Central memory CD4-positive, alpha-beta T cell (primary cell): Measurements from ENCODE around the gene XRCC6.
"Not testable (repeated sequence)": the region's sequence is repeated elsewhere in the genome, so short reads cannot be mapped to it uniquely, and the experiment has no call there.

Experiments
- DNase-seq: peaks from one replicate; pipeline ENCODE4 v3.0.0; 2022

The XRCC6 gene

DNA sequence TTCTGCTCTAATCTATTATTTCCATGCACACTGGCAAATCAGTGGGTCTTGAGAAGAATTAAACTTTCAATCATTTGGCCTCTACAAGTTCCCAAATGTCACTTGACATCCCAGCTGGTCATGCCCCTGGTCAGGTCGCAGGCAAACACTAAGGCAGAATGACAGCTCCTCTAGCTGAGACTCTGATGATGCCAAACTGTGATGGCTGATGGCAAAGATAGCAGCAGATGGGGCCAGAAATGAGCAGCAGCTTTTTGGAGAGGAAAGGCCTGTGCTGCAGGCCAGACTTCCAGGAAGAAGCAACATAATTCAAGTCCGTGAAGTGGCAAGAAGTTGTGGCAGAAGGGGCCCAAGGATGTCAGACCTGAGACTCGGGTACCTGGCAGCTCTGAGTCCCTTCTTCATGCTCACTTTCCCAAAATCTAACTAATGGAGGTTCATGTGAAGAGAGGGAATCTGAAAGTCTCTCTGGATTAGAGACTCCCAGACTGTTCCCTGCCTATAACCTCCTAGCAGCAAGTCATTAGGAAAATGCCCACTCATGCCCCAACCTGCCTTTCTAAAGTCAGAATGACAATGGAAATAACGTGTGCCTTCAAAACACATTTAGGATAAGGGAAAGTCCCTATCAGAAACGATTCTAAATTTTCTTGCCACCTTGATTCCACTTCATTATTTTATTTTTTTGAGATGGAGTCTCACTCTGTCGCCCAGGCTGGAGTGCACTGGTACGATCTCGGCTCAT is 22.0 kb upstream of the XRCC6 start:
- DNase-seq: no peak

DNA sequence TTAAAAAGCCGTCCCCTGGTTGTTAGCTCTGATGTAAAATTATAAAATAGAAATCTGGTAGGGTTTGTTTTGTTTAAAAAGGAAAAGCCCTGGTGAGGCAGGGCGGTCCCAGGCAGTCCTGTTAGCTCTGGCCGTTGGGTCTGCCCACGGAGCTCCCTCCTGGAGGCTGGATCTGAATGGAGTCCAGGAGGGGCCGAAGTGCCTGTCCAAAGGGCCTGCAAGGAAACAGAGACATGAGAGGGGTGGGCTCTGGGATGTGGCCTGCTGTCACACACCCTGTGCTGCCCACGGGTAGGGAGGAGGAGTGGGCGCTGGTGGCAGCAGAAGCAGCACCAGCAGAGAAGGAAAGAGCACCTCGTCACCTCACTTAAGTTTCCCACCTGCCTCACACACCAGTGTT is 20.1 kb upstream of the XRCC6 start:
- DNase-seq: no peak

DNA sequence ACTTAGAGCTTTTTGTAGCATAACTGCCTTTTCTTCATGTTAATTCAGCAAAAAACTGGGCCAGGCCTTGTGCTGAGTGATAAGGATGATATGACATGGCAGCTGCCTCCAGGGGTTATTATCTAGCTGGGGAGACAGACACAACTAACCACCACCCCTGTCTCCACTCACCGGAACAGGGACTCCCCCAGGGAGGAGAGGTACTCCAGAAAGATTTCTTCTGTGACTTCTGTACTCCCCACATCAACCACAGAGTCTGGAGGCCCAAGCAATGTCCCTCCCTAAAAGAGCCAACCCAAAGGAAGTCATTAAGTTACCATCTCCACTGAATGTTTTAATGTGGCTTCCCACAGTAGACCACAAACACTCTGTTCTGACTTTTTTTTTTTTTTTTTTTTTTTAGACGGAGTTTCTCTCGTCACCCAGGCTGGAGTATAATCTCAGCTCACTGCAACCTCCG is 17.2 kb upstream of the XRCC6 start:
- peak; percentile 85 for DNase-seq

DNA sequence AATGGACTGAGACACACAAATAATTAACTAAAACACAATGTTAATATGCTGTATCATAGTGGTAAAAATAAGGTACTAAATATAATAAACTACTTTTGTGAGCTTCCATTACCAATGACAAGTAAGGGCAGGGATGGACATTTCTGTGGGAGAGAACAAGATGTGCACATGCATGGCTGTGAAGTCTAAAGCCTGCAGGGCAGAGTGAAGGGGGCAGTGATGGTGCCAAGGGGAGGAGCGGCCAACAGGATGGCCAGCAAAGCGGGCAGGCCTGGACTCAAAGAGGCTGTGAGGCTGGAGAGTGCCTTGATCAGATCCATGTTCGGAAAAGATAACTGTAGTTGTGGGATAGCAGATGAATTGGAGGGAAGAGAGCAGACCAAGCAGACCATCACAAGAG is 12.7 kb upstream of the XRCC6 start:
- no peak for DNase-seq

DNA sequence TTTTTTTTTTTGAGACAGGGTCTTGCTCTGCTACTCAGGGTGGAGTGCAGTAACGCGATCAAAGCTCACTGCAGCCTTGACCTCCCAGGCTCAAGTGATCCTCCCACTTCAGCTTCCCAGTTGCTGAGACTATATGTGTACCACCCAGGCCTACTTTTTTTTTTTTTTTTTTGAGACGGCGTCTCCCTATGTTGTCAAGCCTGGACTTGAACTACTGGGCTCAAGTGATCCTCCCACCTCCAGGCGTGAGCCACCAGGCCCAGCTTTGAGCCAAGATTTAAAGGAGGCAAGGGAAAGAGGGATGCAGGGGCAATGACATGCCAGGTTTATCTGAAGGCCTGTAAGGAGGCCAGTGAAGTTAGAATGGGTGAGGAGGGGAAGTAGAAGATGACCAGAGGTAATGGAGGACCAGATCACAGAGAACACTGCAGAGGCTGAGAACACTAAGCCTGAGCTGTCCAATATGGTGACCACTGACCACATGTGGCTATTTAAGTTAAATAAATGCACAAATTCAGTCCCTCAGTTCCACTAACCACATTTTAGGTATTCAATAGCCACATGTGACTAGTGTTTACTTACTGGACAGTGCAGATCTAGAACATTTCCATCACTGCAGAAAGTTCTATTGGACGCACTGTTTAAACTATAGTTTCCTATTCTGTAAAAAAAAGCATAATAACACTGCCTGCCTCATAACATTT is 8.3 kb upstream of the XRCC6 start:
- DNase-seq: no peak

DNA sequence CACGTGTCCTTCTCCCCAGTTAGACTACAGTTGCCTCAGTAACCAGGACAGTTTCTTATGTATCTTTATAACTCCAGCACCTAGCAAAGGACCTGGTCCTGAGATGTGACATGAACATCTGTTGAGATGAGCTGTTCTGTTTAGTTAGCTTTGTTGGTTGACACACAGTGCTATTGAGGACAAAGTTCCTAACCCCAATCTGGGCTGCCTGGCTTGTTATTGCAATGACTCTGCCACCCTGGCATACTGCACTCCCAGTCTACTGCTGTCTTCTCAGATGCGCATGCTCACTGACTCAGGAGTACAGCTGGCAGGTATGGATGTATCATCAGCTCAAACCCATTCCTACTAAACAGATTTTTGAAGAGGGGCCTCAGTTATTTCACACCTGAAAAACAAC is 7.6 kb upstream of the XRCC6 start:
- DNase-seq: no peak

DNA sequence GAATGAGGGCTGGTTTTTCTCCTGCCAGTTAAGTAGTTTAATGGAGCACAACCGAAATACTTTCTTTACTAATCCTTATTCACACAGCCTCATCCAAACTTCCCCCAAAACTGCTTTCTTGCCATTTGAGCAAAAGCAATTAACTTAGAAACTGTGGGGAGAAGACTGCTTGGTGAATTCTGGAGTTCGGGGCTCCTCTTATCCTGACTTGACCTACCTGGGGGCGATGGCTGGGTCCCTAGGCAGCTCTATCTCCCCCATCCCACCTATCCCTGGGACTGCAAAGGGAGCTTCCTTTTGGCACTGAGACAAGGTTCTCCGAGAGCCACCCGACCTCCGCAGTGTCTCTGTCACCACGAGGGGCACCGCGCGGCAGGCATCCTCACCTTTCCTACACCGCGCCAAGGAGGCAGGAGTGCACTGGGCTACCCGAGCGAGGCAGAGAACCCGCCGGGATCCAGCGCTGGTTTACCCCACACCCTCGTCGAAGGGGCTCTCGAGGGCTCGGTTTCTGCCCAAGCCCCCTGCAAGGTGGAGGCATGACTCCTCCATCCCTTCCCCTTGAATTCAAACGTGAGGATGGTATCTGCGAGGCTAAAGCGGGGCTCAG is 1.0 kb upstream of the XRCC6 start:
- DNase-seq: peak; percentile 35

DNA sequence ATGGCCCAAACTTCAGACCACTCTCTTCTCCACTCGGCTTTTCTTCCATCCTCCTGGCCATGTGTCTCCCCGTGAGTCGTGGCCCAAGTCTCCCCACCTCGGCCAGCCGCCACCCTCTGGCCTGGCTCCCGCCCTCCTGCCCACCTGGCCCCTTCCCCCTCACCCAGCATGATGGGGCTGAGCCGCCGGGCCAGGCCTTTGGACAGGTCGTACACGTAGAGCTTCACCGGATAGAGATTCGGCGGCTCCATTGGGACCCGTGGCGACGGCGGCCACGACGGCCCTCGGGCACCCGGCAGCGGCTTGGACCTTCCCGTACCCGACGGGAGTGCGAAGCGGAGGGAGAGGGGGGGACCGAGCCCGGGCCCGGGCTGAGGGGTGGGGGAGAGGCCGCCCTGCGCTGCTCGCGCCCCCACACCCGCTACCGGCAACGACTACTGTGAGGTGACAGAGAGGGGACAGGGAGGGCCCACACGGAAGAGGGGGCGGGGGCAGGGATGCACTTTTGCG is 451 bp upstream of the XRCC6 start, which contains the start of gene DESI1:
Gene DESI1 (minus strand): TSS at position 455 of the 510 bp plus-strand sequence. CDS start 204 bp downstream, at position 251.
- DNase-seq: no peak

DNA sequence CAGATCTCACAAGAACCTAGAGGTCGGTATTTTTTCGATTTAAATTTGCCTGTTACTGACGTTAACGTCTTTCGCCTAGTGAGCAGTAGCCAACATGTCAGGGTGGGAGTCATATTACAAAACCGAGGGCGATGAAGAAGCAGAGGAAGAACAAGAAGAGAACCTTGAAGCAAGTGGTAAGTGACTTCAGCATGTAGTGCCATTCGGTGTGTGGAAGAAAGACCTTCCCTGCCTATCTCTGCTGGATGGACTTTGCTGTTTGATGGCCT is 750 bp downstream of the XRCC6 start:
- no peak for DNase-seq

DNA sequence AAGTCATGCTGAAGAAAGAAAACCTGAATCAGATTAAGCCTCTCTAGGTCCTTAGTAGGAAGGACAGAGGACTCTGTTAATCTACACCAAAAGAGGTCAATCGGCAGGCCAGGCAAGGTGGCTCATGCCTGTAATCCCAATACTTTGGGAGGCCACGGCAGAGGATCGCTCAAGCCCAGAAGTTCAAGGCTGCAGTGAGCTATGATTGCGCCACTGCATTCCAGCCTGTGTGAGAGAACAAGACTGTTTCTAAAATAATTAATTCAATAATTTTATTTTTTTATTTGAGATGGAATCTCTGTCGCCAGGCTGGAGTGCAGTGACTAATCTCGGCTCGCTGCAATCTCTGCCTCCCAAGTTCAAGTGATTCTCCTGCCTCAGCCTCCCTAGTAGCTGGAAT is 4.5 kb downstream of the XRCC6 start:
- DNase-seq: no peak

DNA sequence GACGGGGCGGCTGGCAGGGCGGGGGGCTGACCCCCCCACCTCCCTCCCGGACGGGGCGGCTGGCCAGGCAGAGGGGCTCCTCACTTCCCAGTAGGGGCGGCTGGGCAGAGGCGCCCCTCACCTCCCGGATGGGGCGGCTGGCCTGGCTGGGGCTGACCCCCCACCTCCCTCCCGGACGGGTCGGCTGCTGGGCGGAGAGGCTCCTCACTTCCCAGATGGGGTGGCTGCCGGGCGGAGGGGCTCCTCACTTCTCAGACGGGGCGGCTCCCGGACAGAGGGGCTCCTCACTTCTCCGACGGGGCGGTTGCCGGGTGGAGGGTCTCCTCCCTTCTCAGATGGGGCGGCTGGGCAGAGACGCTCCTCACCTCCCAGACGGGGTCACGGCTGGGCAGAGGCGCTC is 10.0 kb downstream of the XRCC6 start:
- DNase-seq: not testable (repeated sequence)

DNA sequence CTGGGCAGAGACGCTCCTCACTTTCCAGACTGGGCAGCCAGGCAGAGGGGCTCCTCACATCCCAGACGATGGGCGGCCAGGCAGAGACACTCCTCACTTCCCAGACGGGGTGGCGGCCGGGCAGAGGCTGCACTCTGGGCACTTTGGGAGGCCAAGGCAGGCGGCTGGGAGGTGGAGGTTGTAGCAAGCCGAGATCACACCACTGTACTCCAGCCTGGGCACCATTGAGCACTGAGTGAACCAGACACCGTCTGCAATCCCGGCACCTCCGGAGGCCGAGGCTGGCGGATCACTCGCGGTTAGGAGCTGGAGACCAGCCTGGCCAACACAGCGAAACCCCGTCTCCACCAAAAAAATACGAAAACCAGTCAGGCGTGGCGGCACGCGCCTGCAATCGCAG is 10.5 kb downstream of the XRCC6 start:
- DNase-seq: not testable (repeated sequence)

DNA sequence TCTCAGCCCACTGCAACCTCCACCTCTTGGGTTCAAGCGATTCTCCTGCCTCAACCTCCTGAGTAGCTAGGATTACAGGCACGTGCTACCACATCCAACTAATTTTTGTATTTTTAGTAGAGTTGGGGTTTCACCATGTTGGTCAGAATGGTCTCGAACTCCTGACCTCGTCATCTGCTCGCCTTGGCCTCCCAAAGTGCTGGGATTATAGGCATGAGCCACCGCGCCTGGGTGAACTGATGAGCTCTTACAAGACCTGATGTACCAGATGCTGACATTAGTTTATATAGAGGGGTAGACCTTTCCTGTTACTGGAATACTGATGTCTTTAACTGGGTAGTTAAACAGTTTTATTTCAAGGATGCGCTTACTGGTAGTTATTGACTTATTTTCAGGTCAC is 13.5 kb downstream of the XRCC6 start:
- DNase-seq: not testable (repeated sequence)

DNA sequence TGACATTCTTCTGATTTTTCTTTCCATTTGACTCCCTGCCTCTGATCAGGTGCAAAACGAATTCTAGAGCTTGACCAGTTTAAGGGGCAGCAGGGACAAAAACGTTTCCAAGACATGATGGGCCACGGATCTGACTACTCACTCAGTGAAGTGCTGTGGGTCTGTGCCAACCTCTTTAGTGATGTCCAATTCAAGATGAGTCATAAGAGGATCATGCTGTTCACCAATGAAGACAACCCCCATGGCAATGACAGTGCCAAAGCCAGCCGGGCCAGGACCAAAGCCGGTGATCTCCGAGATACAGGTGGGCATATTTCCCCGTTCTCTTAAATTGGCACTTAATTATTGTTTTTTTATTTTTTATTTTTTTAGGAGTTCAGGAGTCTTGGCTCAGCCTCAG is 15.4 kb downstream of the XRCC6 start:
- DNase-seq: no peak

DNA sequence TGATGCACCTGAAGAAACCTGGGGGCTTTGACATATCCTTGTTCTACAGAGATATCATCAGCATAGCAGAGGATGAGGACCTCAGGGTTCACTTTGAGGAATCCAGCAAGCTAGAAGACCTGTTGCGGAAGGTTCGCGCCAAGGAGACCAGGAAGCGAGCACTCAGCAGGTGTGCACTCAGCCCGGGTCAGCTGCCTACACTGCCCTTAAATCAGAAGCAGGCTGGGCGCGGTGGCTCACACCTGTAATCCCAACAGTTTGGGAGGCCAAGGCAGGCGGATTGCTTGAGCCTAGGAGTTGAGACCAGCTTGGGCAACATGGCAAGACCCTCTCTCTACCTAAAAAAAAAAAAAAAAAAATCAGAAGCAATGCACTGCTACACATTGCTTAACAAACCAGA is 16.5 kb downstream of the XRCC6 start:
- not testable (repeated sequence) for DNase-seq

DNA sequence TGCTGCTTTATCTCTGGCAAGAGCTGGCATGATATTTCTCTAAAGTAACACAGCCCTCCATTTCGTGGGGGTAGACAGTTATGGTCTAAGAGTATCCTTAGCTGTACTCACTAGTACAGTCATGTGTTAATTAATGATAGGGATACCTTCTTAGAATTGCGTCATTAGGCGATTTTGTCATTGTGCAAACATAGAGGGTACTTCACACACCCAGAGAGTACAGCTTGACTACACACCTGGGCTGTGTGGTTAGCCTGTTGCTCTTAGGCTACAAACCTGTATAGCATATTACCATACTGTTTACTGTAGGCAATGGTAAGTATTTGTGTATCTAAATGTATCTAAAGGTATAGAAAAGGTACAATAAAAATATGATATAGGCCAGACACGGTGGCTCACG is 17.0 kb downstream of the XRCC6 start:
- no peak for DNase-seq

DNA sequence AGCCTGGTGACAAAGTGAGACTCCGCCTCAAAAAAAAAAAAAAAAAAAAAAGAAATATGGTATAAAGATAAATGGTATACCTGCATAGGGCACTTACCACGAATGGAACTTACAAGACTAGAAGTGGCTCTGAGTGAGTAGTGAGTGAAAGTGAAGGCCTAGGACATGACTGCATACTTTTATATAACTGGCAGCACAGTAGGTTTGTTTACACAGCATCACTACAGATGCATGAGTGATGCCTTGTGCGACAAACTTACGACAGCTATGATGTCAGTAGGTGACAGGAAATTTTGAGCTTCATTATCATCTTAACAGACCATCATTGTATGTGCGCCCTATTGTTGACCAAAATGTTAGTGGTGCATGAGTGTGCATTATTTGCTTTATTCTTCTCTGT is 17.7 kb downstream of the XRCC6 start:
- no peak for DNase-seq

DNA sequence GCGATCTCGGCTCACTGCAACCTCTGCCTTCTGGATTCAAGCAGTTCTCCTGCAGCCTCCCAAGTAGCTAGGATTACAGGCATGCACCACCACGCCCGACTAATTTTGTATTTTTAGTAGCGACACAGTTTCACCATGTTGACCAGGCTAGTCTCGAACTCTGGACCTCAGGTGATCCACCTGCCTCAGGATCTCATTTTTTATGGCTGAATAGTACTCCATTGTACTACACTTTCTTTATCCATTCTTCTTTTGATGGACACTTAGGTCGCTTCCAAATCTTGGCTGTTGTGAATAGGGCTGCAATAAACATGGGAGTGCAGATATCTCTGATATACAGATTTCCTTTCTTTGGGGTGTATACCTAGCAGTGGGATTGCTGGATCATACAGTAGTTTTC is 20.8 kb downstream of the XRCC6 start:
- no peak for DNase-seq

DNA sequence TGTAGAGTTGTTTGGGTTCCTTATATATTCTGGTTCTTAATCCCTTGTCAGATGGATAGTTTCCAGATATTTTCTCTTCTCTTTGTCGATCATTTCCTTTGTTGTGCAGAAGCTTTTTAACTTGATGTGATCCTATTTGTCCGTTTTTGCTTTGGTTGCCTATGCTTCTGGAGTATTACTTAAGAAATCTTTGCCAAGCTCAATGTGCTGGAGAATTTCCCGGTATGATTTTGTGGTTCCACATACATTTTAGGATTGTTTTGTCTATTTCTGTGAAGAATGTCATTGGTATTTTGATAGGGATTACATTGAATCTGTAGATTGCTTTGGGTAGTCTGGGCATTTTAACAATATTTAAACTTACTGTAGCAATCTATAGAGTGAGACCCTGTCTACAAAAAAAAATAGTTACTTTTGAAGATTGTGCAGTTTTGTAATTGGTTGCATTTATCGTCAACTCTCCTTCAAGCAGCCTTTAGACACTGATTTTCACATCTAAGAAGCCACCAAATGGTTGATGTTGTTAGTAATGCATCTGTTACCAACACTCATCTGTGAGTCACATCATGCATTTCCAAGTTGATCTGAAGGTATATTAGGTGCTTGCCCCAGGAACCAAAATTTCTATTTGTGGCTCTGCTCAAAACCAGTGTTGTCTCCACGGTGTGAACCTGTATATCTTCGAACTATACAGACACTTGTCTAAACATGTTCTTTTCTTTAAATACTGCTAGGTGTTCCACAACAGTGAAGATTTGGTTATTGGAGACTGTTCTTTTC is 21.4 kb downstream of the XRCC6 start:
- DNase-seq: no peak

DNA sequence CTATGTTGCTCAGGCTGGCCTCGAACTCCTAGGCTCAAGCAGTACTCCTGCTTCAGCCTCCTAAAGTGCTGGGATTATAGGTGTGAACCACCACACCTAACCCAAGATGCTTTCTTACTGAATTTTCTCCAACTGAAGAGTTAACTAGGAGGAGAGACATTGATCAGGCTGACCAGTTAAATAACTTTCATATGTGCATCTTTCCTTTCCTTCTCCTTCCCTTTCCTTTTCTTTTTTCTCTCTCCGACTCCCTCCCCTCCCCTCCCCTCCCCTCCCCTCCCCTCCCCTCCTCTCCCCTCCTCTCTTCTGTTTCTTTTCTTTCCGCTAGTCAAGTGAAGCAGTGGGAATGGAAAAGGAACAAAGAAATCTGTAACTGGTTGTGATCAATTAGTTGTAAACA is 26.7 kb downstream of the XRCC6 start:
- no peak for DNase-seq

DNA sequence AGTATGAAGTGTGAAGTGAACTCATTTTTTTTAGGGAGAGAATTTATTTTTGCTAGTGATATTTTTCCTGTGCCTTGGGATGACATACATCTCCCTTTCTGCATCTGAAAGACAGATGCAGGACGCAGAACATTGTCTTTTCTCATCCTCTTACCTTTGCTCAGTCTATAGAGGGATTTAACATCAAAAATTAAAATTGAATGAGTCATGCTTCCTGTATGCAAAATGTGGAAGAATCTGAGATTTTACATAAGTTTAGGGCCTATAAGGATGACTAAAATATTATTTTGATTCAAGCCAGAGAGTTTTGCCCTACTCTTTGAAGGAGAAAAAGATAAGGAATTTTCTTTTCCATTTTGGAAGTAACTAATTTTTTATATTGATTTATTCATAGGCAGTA is 27.3 kb downstream of the XRCC6 start:
- no peak for DNase-seq

DNA sequence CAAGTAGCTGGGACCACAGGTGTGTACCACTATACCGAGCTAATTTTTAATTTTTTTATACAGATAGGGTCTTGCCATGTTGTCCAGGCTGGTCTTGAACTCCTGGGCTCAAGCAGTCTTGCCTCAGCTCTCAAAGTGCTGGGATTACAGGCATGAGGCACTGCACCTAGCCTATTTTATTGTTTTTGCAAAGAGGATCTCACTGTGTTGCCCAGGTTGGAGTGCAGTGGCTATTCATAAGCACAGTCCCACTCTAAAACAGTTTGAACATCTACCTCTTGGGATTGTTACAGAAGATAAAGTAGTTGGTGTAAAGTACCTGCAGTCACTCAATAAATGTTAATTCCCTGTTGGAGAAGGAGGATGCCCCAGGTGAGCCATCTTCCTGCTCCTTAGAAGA is 29.1 kb downstream of the XRCC6 start:
- DNase-seq: no peak

DNA sequence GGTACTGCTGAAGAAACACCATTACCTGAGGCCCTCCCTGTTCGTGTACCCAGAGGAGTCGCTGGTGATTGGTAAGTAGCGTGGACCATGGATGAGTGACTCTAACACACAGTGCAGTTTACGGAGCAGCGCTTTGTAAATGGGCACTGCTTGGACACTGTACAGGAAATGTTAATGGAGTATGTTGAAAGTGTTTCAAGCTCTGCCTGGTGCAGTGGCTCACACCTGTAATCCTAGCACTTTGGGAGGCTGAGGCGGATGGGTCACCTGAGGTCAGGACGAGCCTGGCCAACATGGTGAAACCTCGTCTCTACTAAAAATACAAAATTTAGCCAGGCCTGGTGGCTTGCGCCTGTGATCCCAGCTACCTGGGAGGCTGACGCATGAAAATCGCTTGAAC is 29.7 kb downstream of the XRCC6 start:
- no peak for DNase-seq
